GM12878 (cell line): ENCODE measurements around the gene FOS.

Experiments used
- CHD4 ChIP-seq: fragments of 200-600 bp; sonication (generic); IDR thresholded peaks from 2 replicates; pipeline ENCODE4 v1.6.1; 2016; ENCODE audit warnings: mild to moderate bottlenecking
- HDGF ChIP-seq: fragments of 450-650 bp; IDR thresholded peaks from 2 replicates; pipeline ENCODE4 v1.6.1; 2016; ENCODE audit warnings: antibody characterized with exemption
- SP1 ChIP-seq: IDR thresholded peaks from one replicate; pipeline ENCODE4 v1.6.1; 2011; ENCODE audit warnings: low read depth, low read length
- ZNF384 ChIP-seq: IDR thresholded peaks from 2 replicates; pipeline ENCODE4 v1.6.1; 2012; ENCODE audit warnings: low read depth, mild to moderate bottlenecking, low read length, improper control_type of control experiment, borderline replicate concordance

GRCh38 chr14:75247286-75247922 is 31.2 kb upstream of the FOS start:
- no peak for TF ChIP-seq ZNF384
- TF ChIP-seq SP1, result no peak
- no peak for TF ChIP-seq CHD4
- TF ChIP-seq HDGF, result no peak
